GM19452 (cell line): ENCODE data around the gene BBIP1.
"Not testable (repeated sequence)": the region's sequence is repeated elsewhere in the genome, so short reads cannot be mapped to it uniquely, and the experiment has no call there.

ENCODE experiments used
- ATAC-seq: cut with Tn5 transposase; IDR thresholded peaks from one replicate; pipeline ENCODE4 v1.9.1; 2021; ENCODE audit not compliant: unreplicated experiment

The BBIP1 gene

DNA sequence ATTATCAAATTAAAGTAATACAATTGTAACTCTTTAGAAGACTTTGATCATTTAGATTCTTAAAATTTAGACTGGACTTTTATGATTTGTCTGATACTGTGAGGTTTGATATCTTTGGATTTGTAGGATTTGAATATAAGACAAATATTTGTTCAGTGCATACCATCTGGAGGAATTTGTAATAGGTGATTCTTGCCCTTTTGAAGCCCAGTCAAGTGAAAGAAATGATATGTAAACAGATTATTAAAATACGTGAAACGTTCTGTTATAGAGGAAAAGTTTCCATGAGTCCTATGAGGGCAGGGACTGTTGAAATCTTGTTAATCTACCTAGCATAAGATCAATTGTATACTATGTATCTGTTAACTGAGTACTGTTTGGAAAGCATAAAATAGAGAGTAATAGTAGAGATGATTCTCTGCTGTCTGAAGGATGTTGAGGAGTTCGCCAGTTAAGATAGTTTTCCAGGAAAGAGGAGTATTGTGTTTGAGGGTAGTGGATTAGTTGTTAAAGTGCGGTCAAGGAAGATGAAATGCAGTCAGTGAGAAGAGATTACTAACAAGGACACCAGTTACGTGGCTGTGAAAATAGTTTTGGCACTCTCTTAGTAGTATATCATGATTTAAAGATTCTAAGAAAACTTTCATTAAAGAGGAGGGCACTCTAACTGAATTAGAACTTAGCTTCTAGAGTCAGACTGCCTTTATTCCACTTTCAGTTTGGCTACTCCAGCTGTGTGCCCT is 32.9 kb downstream of the BBIP1 start:
- no peak for ATAC-seq

DNA sequence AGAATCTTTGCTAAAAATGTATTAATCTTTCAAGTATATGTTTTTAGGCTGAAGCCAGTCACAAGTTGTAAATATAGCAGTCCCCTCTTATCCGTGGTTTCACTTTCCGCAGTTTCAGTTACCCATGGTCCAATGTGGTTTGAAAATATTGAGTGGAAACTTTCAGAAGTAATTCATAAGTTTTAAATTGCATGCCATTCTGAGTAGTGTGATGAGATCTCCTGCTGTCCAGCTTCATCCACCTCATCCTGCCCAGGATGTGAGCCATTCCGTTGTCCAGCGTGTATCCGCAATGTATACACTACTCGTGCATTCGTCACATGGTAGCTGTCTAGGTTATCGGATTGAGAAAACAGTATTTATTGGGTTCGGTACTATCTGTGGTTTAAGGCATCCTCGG is 35.1 kb downstream of the BBIP1 start:
- ATAC-seq = no peak

DNA sequence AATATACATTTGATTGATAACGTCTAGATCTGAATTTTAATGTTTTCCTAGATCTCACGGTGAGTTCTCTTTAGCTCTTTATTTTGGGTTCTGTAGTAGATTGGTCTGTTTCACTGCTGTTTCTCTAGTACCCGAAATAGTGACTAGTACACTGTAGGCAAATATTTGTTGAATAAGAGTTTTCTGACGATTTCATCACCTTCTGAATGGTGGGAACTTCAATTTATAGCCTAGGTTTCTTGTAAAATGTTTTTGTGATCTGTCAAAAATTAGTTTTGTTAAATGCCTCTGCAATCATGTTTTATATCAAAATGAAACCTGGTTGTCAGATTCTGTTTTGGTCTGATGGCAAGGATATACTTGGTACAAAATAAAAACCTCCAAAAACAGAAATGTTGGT is 37.1 kb downstream of the BBIP1 start:
- no peak for ATAC-seq

DNA sequence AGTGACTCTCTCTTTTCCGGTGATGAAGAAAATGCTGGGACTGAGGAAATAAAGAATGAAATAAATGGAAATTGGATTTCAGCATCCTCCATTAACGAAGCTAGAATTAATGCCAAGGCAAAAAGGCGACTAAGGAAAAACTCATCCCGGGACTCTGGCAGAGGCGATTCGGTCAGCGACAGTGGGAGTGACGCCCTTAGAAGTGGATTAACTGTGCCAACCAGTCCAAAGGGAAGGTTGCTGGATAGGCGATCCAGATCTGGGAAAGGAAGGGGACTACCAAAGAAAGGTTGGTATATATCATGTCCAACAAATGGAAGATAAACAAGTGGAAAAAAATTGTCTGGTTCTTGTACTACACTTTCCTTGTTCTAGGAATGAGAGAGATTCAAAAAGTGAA is 37.7 kb downstream of the BBIP1 start:
- no peak for ATAC-seq

DNA sequence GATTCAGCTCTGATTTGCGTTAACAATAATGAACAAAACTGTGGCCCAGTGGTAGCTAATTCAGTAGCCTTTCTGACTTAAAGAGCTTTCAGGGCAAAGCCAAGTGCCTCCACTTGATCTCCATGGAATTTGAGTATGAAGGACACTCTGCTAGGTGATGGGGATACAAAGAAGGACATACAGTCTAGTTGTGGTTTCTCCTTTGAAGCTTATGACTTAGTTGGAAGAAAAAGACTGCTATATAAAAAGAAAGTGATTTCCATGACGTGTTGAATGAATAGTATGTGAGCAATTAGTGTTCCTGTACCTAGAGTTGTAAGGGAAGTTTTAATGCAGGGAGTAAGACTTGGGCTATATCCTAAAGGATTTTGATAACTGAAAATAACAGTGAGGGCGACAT is 39.0 kb downstream of the BBIP1 start:
- no peak for ATAC-seq

DNA sequence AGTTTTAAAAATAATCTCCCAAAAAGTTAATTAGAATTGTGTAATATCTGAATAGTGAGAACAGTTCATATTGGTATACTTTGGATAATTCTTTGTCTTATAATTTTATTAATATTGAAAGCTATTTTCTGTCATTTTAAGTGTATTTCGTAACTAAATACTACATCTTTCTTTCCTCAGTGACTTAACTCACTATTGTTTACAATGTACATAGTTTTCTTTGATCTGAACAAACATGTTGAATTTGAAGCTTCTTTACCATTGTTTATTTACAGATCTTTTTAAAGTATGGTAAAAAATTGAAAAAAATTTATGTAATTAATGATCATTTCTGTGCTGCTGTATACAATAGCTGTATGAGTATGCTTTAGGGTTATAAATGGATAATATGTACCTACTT is 42.2 kb downstream of the BBIP1 start:
- ATAC-seq = no peak

DNA sequence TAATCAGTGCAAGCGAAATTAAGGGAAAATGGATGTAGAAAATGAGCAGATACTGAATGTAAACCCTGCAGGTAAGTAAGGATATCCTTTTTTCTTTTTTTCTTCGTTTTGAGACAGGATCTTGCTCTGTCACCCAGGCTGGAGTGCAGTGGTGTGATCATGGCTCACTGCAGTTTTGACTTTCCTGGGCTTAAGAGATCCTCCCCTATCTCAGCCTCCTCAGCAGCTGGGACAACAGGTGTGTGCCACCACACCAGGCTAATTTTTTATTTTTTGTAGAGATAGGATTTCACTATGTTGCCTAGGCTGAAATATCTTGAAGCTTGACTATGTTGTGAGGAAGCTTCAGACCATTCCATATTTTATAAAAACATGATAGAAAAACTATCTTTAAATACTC is 43.0 kb downstream of the BBIP1 start:
- ATAC-seq = no peak

DNA sequence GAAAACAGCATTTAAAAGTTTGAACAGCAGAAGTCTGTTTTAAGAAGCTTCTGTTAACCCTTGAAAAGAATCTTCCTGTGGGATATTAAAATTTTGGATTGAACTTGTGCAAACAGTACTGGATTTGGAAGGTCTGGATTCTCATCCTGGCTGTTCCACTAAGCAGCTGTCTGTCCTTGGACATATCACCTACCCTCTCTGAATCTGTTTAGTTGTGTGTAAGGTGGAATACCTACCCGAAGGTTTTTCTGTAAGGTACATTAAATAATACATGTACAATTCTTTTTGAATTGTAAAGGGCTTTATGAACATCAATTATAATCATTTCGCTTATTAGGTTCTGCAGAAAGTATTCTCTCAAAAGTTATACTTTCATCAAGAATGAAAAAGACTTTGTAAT is 45.0 kb downstream of the BBIP1 start:
- ATAC-seq = no peak

DNA sequence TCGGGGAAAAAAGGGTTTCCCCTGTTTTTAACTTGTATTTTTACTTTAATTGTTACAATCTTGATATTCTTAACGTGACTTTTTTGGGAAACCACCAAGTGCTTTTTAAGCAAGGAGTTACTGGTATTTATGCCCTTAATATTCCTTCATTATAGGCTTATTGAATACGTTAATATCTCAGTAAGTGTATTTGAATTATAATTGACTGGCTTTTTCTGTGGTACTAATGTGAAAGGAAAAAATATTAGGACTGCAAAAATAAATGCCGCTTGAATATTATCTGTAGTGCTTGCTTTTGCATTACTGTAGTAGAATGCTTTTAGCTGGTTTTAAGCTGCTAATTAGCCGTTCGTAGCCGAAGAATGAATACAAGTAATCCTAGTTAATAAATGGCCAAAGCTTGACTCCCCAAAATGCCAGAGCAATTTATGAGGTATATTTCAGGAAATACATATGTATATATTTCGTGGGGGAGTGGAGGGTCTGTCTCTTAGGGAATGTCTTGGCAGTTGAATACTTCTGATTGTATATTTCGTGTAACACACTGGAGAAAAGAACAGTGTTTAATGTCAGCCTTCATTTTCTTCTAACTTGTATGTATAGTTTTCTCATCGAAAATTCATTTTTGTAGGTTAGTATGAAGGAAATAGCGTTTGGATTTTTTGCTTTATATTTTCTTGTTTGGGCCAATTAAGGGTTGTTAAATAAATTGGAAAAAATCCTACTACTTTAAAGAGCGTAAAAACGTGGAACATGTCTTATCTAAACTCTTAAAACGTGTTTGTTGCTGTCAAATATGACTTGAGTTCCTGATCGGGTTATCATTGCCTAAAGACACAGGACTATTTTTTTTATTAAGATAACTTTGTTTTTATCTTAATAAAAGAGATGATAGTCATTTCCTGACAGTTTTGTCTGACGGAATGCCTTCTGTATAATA is 45.7 kb downstream of the BBIP1 start:
- ATAC-seq = no peak

DNA sequence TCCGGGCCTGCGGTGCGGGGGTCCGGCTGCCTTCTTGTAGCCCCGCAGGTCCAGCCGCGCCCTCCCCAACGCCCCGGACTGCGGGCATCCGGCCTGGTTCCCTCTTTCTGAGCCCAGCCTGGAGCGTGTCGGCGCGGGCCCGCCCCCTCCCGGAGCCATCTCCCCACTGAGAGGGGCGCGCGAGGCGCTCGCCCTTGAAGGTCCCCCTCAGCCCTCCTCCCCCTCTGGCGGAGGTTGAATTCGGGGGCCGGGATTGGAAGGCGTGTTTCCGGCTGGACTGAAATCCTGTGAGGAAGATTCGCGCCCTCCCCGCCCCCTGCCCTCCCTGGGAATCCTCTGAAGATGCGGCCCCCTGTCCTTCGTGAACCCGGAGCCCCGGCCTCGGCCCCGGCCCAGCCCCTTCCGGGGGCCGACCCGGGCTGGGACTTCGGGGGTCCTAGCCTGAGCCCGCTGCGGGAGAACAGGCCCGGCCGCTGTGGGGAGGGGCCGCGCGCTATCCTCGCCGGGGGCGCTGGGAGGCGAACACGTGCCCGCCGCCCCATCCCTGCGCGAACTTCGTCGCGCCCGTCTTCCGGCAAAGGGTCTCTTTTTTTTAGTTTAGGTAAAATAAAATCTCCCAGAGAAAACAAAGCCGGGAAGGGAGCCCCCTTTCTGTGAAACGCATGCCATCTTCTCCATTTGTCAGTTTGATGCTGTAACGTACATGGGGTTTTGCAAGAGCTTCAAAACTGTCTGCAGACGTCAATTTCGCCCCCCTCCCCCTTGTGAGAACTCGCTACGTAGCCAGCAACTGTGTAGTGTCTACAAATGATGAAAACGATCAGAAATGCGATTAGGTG is 46.6 kb downstream of the BBIP1 start:
- ATAC-seq = peak; percentile 40

DNA sequence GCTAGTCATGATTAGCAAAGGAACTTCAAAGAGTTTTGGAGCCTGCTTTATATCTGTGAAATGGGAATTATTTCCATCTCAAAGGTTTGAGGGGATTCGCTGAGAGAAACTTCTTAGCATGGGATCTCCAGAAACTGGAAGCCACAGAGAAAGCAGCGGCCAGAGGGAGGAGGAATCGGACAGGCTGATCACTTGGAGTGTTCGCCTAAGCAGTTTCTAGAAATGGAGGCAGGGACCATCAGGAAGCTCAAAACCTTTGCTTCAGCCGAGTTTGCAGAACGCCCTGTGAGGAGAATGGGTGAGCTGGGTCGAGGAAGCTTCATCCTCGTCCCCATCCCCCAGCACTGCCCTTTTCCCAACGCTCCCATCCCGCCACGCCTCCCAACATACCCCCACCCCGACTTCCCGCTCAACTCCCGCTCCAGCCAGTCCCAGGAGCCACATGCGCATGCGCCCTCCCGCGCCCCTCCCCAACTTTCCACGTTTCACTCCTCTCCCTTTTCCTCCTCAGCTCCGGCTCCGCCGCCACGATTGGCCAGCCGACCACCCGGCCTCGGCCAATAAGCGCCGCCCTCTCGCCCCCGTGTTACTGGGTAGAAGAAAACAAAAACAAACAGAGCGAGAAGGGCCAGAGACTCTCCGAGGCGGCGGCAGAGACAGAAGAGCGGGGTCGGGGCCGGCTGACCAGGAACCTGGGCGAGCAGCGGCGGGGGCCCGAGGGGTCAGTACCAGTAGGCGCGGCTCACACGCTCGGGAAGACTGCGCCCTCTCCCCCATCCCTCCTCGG is 47.5 kb downstream of the BBIP1 start, which contains the start of gene PDCD4:
TSS of gene PDCD4 (plus strand) at position 631 of the 787 bp plus-strand sequence. CDS start 4,100 bp downstream, outside the sequence.
- peak; percentile 74 for ATAC-seq

DNA sequence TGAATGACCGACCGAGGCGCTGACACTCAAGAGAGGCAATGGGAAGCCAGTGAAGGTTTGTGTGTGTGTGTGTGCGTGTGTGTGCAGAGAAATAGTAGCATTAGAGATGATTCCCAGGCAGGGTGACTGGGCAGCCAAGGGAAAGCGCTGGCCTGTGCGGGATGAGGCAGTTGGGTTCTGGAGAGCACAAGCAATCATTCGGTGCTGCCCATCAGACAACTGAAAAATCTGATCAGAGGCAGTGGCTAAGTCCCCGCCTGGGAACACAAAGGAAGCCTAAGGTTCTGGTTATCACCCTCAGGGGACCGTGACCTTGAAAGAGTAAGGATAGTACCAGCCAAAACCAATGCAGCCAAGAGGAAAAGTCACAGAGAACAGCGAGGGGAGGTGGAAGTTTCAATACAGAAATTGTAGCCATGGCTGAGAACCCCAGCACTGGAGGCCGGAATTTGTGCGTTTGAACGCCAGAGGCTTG is 48.1 kb downstream of the BBIP1 start:
- no peak for ATAC-seq

DNA sequence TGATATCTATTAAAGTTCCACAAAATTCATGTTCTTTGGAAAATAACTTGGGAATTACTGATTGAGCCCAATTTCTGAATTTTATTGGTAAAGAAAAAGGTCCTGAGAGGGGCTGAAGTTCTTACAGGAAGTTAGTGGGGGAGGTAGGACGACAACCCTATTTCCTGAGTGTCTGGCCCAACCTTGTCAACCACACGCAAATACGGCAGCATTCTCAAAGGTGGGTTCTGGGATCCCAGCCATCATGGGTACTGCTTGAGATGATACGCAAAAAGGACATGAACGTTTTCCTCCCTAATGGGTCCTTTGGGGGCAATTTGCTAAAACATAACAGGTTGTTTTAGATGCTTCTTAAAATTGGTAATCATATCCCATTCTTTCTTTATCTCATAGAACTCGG is 50.0 kb downstream of the BBIP1 start:
- ATAC-seq = no peak

DNA sequence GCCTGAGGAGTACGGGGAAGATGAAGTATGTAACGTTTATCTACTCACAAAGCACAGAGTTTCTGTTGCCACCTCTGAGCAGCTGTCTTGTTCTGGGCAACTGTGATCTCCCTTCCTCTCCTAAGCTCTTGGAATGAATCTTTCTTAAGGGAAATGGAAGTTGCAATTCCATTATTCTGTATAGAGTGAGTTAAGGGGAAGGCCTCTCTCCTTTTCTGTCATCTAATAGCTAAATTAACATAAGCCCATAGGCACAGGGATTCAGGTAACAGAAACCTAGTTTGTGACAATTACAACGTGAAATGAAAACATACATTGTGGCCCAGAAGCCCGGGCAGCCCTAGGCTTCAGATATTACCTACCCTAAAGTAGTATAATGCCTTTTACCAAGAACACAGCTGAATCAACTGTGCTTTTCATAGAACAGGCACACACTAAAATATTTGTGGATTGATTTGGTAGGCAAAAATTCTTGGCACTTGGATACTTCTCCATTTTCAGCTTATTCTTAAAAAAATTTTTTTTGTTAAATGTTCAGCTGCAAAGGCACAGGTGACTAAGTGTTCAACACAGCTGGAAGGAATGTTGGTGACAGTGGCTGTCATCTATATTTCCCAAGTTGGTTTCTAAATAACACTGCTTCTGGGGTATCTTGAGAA is 51.0 kb downstream of the BBIP1 start:
- ATAC-seq = no peak

DNA sequence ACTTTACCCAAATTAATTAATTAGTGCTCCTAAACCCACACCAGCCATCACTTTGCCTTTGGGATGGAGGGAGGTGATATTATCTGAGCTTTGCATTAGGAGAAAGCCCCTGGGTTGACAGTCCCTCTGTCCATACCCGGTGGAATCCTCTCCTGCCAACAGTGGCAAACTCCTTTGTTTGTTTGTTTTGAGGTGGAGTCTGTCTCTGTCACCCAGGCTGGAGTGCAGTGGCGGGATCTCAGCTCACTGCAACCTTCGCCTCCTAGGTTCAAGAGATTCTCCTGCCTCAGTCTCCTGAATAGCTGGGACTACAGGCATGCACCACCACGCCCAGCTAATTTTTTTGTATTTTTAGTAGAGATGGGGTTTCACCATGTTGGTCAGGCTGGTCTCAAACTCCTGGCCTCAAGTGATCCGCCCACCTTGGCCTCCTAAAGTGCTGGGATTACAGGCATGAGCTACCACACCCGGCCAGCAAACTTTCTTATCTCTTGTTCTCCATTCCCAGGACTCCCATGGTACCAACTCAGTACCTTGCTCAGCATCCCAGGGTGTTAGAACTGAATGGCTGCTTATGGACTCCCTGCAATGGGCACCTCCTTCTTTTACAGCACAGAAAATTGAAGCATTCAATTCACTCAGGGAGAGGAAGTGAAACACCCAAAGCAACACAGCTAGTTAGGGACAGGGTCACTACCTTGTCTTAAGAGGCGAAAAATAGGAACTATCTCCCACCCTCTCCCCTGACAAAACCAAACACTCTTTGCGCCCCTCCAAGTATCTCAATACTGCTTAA is 51.8 kb downstream of the BBIP1 start:
- ATAC-seq = not testable (repeated sequence)

DNA sequence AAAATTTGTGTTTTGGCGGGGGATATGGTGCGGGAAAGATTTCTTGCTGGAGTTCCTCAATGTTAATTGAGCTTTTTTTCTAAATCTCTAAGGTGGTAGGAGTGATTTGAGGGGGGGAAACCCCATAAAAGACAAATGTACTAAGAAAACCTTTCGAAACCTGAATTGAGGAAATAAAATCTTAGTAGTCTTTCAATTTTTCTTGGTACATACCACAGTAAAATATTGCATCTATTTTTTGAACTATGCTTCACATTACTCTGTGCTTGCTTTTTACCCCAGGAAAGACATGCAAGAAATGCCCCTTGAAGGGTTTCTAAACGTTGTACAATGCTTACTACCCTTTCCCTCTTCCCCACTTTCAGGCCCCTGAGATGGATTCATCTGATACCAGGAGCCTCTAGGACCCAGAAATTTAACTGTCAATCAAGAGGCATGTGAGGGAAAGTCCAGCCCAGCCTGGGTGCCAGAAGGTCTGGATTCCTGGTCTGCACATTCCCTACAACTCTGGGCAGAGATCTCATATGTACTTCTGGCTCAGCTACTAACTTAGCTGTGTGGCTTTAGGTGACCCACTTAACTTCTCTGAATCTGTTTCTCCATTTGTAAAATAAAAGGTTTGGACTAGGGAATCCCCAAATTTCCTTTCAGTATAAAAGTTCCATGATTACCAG is 53.0 kb downstream of the BBIP1 start:
- peak; percentile 21 for ATAC-seq

DNA sequence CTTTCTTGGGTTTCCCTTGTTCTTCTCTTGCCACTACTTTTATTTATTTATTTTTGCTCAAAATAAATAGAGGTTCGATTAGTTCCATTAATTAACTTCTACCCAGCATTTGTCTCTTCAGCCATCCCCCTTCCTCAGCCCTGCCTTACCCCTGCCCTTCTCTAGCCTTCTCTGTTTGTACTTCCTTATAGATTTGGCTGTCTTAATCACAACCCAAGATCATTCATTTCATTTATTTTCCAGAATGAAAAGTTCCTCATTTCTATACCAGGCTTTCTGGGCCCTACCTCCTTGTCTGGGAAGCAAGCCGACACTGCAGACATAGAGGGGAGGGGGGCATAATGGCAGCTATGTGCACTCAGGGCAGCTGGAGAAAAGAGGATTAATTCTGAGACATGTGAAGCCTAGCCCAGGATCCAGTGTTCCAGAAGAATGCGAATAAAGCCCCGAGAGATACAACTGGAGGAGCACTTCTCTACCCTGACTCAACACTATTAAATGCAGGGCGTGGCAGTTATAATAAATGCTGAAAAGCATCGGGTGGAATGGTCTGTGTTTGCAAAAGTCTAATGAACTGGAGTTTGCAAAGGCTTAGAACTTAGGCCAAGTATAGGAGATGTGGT is 53.7 kb downstream of the BBIP1 start:
- no peak for ATAC-seq

DNA sequence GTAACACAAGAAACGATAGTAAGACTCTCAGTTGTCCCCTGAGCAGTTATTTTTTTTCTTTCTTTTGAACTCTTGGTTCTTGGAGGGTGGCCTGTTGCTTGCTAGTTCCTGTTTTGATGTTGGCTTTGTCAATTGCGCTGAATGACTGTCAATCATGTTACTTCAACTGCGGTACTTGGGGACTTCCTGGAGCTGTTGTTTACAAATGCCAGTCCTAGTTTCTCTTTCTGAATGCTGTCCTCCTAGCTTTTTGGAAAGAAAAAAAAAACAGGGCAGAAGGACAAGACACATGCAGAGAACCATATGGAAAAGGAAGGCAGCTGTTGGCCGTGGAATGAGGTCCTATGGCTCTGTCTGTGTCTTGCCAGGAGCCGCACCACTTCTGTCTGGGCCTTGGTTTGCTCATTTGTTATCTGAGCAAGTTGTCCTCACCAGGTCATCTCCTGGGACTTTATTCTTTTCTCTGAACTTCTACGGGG is 54.3 kb downstream of the BBIP1 start:
- ATAC-seq = peak; percentile 57
